ENCODE data around the gene GRIK4. TPM values are rescaled to one million over a fixed set of nuclear protein-coding genes. Genes with fewer than 3 reads are reported as not detected.

Gene GRIK4
- total and polyA plus RNA-seq, 7 donors, result 0.04 to 0.11 (median 0.04) TPM; not detected in 4

DNA sequence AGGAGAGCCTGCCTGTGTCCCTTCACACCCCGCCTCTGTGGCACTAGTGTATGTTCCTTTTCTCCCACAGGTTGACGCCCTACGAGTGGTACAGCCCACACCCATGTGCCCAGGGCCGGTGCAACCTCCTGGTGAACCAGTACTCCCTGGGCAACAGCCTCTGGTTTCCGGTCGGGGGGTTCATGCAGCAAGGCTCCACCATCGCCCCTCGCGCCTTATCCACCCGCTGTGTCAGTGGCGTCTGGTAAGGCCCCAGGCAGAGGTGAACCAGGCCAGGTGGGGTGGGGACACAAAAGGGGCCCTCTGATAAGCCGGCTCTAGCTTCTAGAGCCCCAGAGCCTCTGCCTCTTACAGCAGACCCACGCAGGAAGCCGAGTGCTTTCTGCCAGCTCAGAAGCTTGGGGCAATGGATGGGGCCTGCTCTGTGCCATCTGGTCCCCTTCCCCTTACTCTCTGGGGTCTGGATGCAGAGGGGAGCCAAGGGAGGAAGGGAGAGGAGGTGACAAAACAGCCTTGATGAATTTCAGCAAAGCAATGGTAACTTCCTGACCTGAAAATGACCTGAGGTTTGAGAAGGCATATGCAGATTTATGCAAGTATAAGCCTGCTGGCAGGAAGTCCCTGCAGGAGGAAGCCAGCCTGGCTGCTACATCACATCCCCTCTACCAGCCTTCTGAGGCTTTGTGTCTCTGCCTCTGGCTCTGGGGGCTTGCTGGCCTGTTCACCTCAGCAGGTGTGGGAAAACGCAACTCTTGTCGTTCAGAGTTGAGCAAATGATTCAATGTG, 445.4 kb downstream of the GRIK4 start:
- no peak overlapping the region for H3K4me3 ChIP-seq
- H3K36me3 ChIP-seq (ENCODE audit: insufficient read depth in 1 of 2, low read depth in 1 of 2), result no peaks in the 10 kb centered on the region
- H3K9me3 ChIP-seq, result no peaks in the 10 kb centered on the region
- 84 to 89% (median 86%) methylated on average over 16 of the region's 16 CpGs for WGBS, 3 donors
- ATAC-seq, result no peak
- DNase-seq, result no peak
- intact Hi-C loops (cut with DNase I), result loop anchor here in 1 of 2 donors (10.0 kb wide), 1 partner anchor 272 kb away; no protein-coding TSS in a partner anchor
- no peaks in the 10 kb centered on the region for H3K4me1 ChIP-seq
- TF ChIP-seq, protein P1, sequence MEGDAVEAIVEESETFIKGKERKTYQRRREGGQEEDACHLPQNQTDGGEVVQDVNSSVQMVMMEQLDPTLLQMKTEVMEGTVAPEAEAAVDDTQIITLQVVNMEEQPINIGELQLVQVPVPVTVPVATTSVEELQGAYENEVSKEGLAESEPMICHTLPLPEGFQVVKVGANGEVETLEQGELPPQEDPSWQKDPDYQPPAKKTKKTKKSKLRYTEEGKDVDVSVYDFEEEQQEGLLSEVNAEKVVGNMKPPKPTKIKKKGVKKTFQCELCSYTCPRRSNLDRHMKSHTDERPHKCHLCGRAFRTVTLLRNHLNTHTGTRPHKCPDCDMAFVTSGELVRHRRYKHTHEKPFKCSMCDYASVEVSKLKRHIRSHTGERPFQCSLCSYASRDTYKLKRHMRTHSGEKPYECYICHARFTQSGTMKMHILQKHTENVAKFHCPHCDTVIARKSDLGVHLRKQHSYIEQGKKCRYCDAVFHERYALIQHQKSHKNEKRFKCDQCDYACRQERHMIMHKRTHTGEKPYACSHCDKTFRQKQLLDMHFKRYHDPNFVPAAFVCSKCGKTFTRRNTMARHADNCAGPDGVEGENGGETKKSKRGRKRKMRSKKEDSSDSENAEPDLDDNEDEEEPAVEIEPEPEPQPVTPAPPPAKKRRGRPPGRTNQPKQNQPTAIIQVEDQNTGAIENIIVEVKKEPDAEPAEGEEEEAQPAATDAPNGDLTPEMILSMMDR (IDR thresholded peaks at IDR 0.05), result no peak
- H3K27ac ChIP-seq, result no peak overlapping the region
- peaks cover 0 to 11% (median 0%) of the 10 kb centered on the region in 3 donors for H3K27me3 ChIP-seq (ENCODE audit: insufficient read depth in 3 of 3, low read length in 2 of 3)

DNA sequence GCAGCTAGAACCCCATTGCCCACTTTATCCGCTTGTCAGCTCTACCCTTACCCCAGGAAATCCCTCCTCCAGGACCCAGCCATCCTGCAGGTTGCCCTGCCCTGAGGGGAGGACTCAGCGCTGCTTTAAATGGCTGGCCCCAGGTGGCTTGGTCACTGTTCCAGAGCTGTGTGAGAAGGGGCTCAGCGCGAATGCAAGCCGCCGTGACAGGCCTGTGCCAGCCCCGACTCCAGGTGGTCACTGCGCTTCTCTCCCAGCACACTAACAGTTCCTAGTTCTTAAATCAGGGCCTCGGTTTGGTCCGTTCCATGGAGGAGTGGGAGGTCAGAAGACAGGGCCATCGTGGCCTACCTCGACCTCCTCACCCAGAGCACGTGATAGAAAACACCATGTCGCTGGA, 446.6 kb downstream of the GRIK4 start:
- intact Hi-C loops (cut with DNase I), result loop anchor here in 1 of 2 donors (10.0 kb wide), 1 partner anchor 273 kb away; no protein-coding TSS in a partner anchor
- WGBS, 3 donors, result 90 to 93% (median 92%) methylated on average over 14 of the region's 14 CpGs
- DNase-seq, result no peak
- Histone ChIP-seq H3K27ac (no peak overlapping the region), H3K36me3 (ENCODE audit: insufficient read depth in 1 of 2, low read depth in 1 of 2) (no peaks in the 10 kb centered on the region), H3K4me1 (no peaks in the 10 kb centered on the region), H3K4me3 (no peak overlapping the region), H3K27me3 (ENCODE audit: insufficient read depth in 3 of 3, low read length in 2 of 3) (peaks cover 0 to 5% (median 0%) of the 10 kb centered on the region in 3 donors), H3K9me3 (no peaks in the 10 kb centered on the region)
- TF ChIP-seq, protein P1 (IDR thresholded peaks at IDR 0.05), result no peak
- ATAC-seq, result no peak

DNA sequence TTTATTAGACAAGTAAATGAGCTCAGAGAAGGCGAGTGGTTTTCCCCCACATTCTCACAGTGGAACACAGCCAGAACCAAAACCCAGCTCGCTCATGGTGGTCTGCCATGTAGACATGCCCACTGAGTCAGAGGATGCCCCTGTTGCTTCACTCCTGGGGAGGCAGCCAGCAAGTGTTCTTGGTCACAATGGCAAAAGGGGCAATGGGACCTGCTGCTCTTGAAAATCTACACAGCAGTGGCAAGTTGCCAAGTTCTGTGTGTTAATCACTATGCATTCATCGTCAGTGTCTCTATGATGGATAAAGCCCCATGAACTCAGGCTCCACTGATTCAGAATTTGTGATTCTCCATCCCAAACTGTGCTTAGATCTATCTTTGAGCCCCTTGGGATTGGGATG, 447.6 kb downstream of the GRIK4 start:
- Histone ChIP-seq H3K4me1 (no peaks in the 10 kb centered on the region), H3K27me3 (ENCODE audit: insufficient read depth in 3 of 3, low read length in 2 of 3) (peaks cover 0 to 8% (median 0%) of the 10 kb centered on the region in 3 donors), H3K9me3 (no peaks in the 10 kb centered on the region), H3K36me3 (ENCODE audit: insufficient read depth in 1 of 2, low read depth in 1 of 2) (no peaks in the 10 kb centered on the region), H3K4me3 (no peak overlapping the region), H3K27ac (no peak overlapping the region)
- intact Hi-C loops (cut with DNase I), result loop anchor here in 1 of 2 donors (10.0 kb wide), 1 partner anchor 274 kb away; no protein-coding TSS in a partner anchor
- DNase-seq (no peak), ATAC-seq (no peak)
- WGBS, 3 donors, result 71 to 76% (median 74%) methylated on average over 3 of the region's 3 CpGs
- TF ChIP-seq, protein P1 (IDR thresholded peaks at IDR 0.05), result no peak

DNA sequence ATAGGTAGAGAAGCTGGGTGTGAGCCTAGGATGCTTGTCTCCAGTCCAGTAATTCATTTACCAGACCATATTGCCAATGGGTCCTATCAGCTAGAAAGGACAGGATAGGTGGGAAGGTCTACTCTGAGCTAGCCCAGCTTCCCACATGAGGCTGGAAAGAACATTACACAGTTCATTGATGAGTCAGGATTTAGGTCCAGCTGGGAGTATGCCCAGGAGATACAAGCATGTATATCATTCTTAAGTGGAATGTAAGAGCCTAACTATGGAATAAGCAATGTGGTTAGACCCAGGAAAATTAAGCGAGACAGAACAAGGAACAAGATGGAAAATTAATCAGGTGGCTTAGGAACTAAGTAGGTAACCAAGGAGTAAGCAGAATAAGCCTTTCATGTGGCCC, 453.3 kb downstream of the GRIK4 start:
- no peaks in the 10 kb centered on the region for H3K4me1 ChIP-seq
- 81 to 91% (median 88%) methylated on average over 1 of the region's 1 CpG for WGBS, 3 donors
- no peaks in the 10 kb centered on the region for H3K9me3 ChIP-seq
- intact Hi-C loops (cut with DNase I), result no loop called here
- ATAC-seq (no peak), DNase-seq (no peak)
- TF ChIP-seq, protein P1 (IDR thresholded peaks at IDR 0.05), result no peak
- no peak overlapping the region for H3K27ac ChIP-seq
- H3K27me3 ChIP-seq (ENCODE audit: insufficient read depth in 3 of 3, low read length in 2 of 3), result peaks cover 0 to 8% (median 0%) of the 10 kb centered on the region in 3 donors
- H3K36me3 ChIP-seq (ENCODE audit: insufficient read depth in 1 of 2, low read depth in 1 of 2), result no peaks in the 10 kb centered on the region
- no peak overlapping the region for H3K4me3 ChIP-seq
